Measurements from ENCODE around the gene ATP2B3. TPM values are rescaled to one million over a fixed set of nuclear protein-coding genes. Genes with fewer than 3 reads are reported as not detected.

Gene ATP2B3
- total RNA-seq, 6 donors from 2014 or later = 0.10 to 0.55 (median 0.33) TPM; not detected in 2

- no peaks in the 10 kb centered on the region for H3K27me3 ChIP-seq
- H3K4me1 ChIP-seq = peaks cover 0 to 9% (median 4%) of the 10 kb centered on the region in 4 donors
- no peak for TF ChIP-seq EP300 (IDR thresholded peaks at IDR 0.05)
- TF ChIP-seq POLR2AphosphoS5 (IDR thresholded peaks at IDR 0.05) = no peak
- TF ChIP-seq CTCF (IDR thresholded peaks at IDR 0.05) = no peak
- no peak for TF ChIP-seq POLR2A (IDR thresholded peaks at IDR 0.05)
- 86 to 96% methylated on average over 5 to 22 of the region's 22 CpGs for WGBS, 2 donors
- ATAC-seq (ENCODE audit: low FRiP score in 2 of 2) (no peak), DNase-seq (no peak)
- peaks cover 0 to 8% (median 0%) of the 10 kb centered on the region in 4 donors for H3K9me3 ChIP-seq
- H3K27ac ChIP-seq = no peak overlapping the region
- no peak overlapping the region for H3K4me3 ChIP-seq
- H3K36me3 ChIP-seq = peaks cover 0 to 42% (median 18%) of the 10 kb centered on the region in 4 donors
Measured at GRCh38 chrX:153593811-153594500, 76.5 kb downstream of the ATP2B3 start.

GRCh38 chrX:153595387-153595786, 77.9 kb downstream of the ATP2B3 start:
- TF ChIP-seq POLR2AphosphoS5 (IDR thresholded peaks at IDR 0.05) = no peak
- TF ChIP-seq EP300 (IDR thresholded peaks at IDR 0.05) = no peak
- TF ChIP-seq POLR2A (IDR thresholded peaks at IDR 0.05) = no peak
- TF ChIP-seq CTCF (IDR thresholded peaks at IDR 0.05) = no peak
- peaks cover 0 to 38% (median 18%) of the 10 kb centered on the region in 4 donors for H3K36me3 ChIP-seq
- 94 to 96% methylated on average over 11 of the region's 11 CpGs for WGBS, 2 donors
- no peaks in the 10 kb centered on the region for H3K27me3 ChIP-seq
- H3K4me1 ChIP-seq = peaks cover 5 to 17% (median 9%) of the 10 kb centered on the region in 4 donors
- no peak for DNase-seq
- peaks cover 0 to 8% (median 0%) of the 10 kb centered on the region in 4 donors for H3K9me3 ChIP-seq
- no peak overlapping the region for H3K4me3 ChIP-seq
- H3K27ac ChIP-seq = no peak overlapping the region
- ATAC-seq (ENCODE audit: low FRiP score in 2 of 2) = no peak

- 89 to 94% methylated on average over 10 to 21 of the region's 21 CpGs for WGBS, 2 donors
- Histone ChIP-seq H3K36me3 (peaks cover 0 to 32% (median 15%) of the 10 kb centered on the region in 4 donors), H3K9me3 (peaks cover 0 to 8% (median 0%) of the 10 kb centered on the region in 4 donors), H3K4me3 (no peak overlapping the region), H3K27ac (no peak overlapping the region), H3K4me1 (peaks cover 6 to 22% (median 9%) of the 10 kb centered on the region in 4 donors), H3K27me3 (no peaks in the 10 kb centered on the region)
- ATAC-seq (ENCODE audit: low FRiP score in 2 of 2) (no peak), DNase-seq (no peak)
- TF ChIP-seq POLR2A (IDR thresholded peaks at IDR 0.05) = no peak
- no peak for TF ChIP-seq CTCF (IDR thresholded peaks at IDR 0.05)
- TF ChIP-seq POLR2AphosphoS5 (IDR thresholded peaks at IDR 0.05) = no peak
- TF ChIP-seq EP300 (IDR thresholded peaks at IDR 0.05) = no peak
Measured at GRCh38 chrX:153595859-153596857, 78.7 kb downstream of the ATP2B3 start.

GRCh38 chrX:153596981-153597750, 79.7 kb downstream of the ATP2B3 start:
- H3K4me3 ChIP-seq = no peak overlapping the region
- WGBS, 2 donors = 80 to 91% methylated on average over 4 to 6 of the region's 6 CpGs
- TF ChIP-seq POLR2A (IDR thresholded peaks at IDR 0.05) (no peak), CTCF (IDR thresholded peaks at IDR 0.05) (no peak)
- H3K27me3 ChIP-seq = no peaks in the 10 kb centered on the region
- peaks cover 0 to 25% (median 11%) of the 10 kb centered on the region in 4 donors for H3K36me3 ChIP-seq
- H3K9me3 ChIP-seq = peaks cover 0 to 8% (median 0%) of the 10 kb centered on the region in 4 donors
- peaks cover 6 to 22% (median 9%) of the 10 kb centered on the region in 4 donors for H3K4me1 ChIP-seq
- H3K27ac ChIP-seq = no peak overlapping the region
- ATAC-seq (ENCODE audit: low FRiP score in 2 of 2) (no peak), DNase-seq (no peak)

Data from upper lobe of left lung (tissue), 6 donors.